CD1c-positive myeloid dendritic cell (primary cell): ENCODE results near the gene GOLT1A.
A peak's percentile ranks its signal among the peaks of the same experiment; 100 is the strongest.

Source experiments
- DNase-seq: peaks from one replicate; pipeline ENCODE4 v3.0.0-alpha.2; 2016; ENCODE audit errors: extremely low spot score

Gene GOLT1A

DNA sequence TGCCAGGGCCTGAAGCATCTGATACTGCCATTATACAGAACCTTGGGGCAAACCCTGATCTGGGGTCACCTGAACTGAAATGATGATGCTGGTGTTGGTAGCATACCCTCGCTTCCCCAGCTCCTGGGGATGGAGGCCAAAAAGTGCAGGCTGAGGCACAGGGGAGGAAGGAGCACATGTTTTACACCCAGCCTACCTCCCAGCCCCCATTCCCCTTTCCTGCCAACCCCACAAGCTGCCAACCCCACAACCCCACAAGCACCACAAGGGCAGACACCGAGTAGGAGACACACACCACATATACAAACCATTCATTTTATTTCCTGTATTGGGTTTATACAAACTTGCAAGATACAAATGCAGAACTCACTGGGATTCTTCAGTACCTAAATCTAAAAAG lies 4.8 kb upstream of the GOLT1A start:
- no peak for DNase-seq

DNA sequence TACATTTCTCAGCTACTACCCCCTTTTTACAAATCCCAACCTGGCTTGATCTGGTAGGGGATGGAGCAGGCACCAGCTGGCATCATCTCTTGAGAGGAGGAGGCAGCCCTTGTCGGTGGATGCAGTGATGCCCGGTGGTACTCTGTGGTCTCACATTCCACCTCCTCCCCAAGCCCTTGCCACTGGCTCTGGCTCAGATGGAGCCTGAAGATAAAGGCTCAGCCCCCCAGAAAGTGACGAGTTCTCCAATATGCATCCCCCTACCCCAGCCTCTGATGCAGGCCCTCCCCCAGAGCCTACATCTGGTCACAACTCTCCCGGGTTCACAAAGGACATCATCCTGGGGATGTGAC lies 3.8 kb upstream of the GOLT1A start:
- DNase-seq, result no peak

DNA sequence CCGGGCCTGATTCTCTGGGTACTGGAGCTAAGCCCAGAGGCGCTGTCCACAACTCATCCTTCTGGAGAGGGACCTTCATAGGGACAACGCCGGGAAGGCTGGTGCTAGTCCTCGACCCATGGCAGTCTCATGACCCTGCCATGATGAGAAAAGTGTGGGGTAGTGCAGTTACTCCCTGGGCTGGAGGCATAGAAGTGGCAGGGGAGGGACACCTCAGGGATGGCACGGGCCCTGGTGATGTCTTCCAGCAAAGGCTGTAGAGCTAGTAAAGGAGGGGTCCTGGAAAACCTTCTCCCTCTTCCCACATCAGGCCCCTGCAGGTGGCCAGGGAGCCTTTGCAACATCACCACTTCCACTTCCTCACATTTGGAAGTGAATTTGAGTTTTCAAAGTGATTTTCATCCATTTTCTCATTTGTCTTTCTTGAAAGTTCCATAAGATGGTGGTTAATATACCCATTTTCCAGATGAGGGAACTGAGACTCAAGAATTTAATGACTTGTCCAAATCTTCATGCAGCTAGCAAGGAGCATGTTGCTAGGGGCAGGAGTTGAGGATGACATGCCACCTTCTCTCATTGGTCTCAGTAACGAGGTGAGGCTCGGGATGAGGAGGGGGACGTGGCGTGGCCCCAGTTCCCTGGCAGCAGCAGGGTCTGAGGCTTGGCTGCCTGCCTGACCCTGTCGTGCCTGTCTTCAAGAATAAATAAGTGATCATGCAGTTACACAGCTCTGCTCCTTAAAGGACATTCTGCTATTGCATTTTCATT lies 3.3 kb upstream of the GOLT1A start:
- DNase-seq, result no peak

DNA sequence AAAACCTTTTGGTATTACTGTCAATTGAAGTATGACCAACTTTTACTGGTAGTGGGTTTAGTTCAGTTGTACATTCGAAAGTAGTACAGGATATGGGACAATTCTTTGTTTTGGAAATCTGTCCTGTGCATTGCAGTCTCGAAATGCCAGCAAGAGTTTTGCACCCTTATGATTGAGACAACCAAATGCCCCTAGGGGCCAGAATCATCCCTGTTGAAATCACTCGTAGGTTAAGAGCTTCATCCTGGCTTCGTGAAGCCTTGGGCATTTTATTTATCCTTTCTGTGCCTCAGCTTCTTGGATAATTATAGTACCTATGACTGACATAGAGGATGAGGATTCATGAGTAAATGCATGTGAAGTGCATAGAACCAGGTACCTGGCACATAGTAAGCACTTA lies 2.4 kb upstream of the GOLT1A start:
- DNase-seq, result no peak

DNA sequence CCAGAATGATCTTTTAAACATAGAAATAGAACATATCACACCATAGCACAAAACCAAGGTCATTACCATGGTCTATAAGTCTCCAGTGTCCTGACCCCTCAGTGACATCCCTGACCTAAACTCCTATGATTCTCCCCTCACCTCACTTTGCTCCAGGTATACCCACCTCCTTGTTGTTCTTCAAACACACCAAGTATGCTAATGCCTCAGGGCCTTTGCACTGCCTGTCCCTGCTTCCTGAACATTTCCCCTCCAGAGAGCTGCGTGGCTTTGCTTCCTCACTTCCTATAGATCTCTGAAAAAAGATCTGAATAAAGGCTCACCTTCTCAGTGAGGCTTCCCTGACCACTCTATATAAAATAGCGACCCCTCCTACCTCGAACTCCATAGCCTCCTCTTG lies 1.1 kb downstream of the GOLT1A start:
- no peak for DNase-seq

DNA sequence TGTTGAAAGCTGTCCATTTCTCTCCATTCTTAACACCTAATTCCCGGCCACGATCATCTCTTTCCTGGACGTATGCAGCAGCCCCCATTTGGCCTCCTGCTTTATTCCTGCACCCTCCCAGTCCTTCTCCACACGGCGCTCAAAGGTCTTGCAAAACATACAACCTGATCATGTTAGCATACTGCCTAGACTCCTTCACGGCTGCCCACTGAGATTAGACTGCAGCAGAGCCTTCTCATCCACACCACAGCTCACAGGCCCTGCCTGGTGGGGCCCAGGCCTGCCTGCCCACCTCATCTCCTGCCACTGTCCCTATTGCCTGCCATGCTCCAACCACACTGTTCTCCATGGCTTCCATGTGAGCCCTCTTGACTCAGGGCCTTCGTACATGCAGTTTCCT lies 2.7 kb downstream of the GOLT1A start:
- DNase-seq, result no peak

DNA sequence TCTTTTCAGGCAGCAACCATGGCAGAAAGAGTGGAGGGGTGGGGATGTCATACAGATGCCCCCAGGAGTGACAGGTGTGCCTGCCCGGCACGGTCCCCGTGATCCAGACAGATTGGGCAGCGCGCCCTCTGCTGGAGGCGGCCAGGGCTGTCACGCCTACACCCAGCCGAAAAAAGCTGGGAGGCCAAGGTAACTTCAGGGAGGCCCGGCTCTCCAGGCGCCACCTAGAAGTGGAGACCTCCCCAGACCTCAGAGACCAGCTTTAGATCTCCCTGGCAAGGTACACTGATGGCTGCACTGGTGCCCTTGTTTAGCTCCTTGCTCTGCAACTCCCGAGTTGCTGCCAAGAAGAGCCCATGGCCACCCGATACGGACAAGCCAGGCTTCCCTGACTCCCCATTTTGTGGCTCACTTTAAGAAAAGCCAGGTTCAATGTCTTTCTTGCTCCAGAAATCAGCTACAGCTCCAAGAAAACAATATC lies 6.6 kb downstream of the GOLT1A start:
- DNase-seq, result peak; percentile 69

DNA sequence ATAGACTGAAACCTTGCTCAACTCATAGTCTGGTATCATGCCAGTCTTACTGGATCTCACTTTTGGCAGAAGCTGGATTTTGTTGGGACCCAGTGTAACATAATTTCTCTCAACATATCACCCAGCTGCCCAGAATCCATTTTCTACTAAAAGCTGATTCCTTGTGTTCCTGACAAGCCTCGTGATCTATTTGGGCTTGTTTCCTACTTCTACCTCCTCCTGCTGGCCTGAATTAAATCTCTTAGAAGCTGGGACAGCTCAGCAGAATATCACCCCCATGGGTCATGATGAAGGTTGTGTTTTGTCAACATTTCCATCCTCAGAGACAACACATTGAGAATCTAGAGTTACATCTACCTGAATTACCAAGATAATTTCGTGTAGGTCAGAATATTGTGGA lies 7.7 kb downstream of the GOLT1A start:
- DNase-seq, result no peak

DNA sequence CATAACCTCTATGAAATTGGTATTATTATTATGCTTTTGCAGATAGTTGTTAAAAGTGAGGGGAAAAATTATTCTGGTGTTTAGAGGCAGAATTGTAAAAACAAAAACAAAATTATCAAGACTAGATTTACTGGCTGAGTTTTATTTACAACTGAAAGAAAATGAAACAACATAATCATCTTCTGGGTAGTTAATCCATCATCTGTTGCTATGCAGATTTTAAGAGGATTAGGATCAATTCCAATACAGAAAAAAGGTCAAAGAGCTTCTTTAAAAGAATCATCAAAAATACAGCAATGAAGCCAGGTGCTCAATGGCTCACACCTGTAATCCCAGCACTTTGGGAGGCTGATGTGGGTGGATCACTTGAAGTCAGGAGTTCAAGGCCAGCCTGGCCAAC lies 8.3 kb downstream of the GOLT1A start:
- DNase-seq, result no peak

DNA sequence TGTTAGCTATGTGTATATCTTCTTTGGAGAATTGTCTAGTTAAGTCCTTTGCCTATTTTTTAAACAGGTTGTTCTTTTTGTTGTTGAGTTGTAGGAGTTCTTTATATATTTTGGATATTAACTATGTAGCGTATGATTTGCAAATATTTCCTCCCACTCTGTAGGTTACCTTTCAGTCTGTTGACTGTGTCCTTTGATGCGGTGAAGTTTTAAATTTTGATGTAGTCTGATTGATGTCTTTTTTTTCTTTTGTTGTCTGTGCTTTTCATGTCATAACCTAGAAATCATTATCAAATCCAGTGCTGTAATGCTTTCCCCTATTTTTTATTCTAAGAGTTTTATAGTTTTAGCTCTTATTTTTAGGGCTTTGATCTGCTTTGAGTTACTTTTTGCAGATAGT lies 8.8 kb downstream of the GOLT1A start:
- no peak for DNase-seq

DNA sequence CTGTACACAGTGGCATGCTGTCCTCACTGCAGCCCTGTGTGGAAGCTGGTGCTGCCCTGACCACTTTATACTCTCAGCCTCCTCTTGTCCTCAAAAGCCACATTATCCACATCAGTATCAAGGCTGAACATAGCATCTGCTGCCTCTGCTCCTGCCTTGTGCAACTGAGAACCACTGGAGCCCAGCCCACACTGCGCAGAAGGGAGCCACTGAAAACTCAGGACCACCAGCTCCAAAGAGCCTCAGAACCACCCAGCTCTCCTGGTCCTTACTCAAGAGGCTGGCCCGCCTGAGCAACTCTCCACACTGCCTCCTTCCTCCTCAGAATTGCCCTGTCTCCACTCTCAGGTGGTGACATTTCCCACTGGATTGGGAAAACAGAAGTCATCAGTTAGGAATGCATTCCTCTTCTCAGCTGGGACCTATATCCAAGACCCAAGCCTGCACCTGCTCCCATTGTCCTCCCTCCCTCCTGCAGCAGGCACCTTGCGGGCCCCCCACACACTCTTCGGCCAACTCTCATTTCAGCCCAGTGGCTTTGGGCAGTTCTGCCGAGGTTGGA lies 10.5 kb downstream of the GOLT1A start:
- no peak for DNase-seq

DNA sequence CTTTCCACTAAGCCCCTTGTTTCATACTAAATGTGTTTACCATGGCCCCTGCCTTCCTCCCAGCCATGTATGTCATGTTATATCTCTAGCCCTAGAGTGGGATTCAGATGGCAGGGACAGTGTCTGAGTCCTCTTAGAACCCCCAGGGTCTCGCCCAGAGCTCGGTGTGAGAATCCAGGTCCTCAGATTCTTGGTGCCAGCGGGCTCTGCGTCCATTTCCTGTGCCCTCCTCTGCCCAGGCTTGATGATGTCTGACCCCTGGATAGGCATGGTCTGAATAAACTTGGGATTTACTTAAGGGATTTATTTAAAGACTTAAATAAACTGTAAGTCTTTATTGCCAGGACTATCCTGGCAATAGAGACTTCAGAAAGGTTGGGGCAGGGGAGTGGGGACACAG lies 11.3 kb downstream of the GOLT1A start:
- no peak for DNase-seq

DNA sequence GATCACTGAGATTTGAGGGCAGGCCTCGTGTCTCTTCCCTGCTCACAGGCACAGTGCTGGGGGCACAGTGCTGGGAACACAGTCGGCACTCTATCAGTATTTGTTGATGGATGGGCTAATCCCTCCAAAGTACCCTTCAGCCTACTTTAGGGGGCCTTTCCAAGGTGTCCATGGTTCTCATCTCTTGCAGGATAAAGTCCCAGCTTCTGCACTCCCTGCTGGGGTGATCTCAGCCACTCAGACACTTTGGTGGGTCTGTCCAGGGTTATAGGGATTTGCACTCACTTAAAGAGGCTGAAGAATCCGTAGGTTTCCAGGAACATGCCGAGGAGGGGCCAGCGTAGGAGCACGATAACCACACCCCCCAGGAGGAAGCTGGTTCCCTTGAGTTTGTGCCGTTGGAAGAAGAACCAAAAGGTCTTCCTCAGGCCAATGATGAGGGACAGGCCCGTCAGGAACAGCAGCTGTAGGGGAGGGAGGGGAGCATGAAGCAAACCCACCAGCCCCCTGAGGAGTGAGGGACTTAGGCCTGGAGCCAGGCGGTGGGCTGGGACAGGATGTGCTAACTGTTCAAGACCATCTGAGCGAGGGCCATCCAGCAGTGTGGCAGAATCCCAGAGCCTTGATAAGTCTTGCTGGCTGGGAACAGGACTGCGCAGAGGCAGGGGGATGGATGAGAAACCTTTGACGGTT lies 12.3 kb downstream of the GOLT1A start:
- no peak for DNase-seq

DNA sequence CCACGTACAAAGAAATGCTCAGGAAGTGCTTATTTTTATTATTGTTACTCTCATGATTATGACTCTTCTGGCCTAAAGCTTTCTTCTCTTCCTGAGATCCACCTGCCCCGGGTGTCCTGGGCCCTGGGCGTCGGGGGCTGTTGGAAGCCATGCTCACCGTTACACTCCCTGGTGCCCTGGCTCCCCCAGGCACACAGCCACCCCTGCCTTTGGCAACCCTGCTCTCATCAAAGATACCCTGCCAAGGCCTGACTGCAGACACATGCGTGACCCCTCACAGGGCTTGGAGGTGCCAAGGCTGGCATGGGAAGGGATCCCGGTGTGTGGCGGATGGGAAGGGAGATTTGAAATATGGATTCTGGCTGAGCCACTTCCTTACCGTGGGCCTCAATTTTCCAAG lies 14.2 kb downstream of the GOLT1A start:
- DNase-seq, result no peak

DNA sequence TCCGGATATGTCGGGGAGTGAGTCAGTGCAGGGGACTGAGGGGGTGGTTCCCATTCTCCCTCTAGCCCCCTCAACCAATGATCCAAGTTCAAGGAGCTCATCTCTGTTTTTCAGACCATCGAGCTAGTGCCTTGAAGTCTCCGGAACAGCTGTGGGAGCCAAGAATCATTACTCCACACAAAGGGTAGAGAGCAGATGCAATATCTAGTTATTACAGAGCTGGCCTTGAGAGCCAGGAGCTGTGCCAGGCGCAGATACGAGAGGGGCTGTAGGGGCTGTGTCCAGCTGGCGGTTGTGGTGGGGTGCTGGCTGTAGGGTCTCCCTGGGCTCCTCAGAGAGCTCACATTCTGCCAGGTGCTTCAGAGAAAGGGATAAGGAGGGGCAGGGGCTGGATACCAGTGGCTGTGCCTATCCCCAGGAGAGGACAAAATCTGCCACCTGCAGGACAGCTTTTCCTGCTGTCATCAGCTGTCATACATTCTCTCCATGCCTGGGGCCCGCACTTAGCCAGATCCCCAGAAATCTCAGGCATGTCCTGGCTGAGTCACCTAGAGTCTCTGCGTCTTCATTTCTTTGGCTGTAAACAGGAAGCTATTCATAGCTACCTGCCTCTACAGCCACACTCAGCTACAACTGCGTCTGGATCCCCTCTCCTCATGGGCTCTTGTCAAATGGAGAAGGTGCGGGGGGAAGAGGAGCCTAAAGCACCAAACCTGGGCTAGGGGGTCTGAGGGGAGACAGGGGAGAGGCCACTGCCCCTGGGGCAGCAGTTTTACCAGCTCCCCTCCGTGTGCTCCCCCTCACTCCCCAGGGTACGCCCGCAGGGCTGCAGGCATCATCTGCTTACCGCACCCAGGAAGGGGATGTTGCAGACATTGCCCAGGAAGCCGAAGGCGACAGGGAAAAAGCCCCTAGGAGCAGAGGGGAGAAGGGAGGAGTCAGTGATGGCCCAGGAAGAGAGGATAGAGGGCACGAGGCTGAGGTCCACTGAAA lies 15.1 kb downstream of the GOLT1A start:
- DNase-seq, result no peak

DNA sequence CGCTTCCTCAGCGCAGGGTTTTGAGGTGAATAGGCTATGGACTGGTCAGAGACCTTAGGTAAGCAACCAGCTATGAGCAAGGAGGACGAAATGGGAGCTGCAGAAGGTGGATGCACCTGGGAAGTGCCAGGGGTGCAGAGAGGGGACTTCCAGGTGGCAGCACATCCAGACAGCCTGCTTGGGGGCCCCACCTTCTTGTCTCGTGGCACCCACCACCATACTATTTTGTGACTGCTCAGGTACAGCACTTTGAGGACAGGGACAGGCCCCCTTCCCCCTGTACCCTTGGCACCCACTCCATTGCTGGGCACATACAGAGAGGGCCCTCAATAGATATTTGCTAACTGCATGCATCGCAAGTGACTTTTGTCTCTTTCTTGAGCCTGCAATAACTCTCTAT lies 16.7 kb downstream of the GOLT1A start:
- DNase-seq, result no peak

DNA sequence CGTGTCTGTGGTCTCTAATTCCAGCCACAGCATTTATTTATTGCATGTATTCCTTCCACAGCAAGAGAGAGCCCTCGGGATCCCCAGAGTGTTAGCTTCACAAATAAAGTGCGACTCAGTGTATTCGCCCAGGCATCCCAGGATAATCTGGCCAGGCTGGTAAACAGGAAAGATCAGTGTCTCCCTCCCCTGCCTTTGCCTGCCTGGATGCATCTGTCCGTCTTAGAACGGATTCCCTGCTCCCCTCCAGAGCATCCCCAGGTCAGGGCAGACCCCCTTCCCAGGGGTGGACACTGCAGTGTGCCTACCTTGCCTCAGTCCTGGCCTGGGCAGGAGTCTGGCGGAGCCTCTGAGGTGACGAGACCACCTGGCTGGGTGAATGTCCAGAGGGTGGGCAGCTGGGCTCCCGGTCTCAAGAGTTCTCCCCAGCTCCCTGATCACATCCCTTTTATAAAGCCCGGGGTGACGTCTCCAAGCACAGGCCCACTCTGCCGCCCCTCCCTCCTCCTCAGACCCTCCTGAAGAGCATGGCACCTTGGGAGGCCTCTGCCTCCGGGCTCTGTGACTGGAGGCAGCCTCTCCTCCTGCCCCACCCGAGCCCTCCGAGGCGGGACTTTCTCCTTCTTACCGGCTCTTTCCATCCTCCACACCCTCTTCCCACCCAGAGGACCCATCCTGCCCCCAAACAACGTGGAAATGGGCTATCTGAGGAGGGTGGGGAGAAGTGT lies 17.6 kb downstream of the GOLT1A start, which contains the start of gene KISS1:
Gene KISS1 (minus strand): TSS at position 424 of the 728 bp plus-strand sequence. CDS start 3,615 bp downstream, outside the sequence.
- no peak for DNase-seq

DNA sequence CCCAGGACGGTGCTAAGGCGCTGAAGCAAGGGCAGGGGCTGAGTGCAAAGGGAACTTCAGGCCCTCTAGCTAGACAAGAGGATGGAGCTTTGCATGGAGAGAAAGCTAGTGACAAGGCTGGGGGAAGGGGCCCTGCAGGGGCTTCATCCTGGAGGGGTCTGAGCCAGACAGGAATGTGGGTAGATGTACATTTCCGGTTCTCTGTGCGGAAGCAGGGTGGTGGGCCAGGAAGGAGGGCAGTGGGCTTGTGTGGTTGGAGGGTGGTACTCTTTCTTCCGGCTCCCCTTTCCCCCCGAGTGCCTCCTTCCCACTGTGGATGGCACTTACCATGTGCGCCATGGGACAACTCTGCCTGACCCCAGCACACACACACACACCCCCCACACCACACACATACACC lies 19.0 kb downstream of the GOLT1A start:
- DNase-seq, result no peak

DNA sequence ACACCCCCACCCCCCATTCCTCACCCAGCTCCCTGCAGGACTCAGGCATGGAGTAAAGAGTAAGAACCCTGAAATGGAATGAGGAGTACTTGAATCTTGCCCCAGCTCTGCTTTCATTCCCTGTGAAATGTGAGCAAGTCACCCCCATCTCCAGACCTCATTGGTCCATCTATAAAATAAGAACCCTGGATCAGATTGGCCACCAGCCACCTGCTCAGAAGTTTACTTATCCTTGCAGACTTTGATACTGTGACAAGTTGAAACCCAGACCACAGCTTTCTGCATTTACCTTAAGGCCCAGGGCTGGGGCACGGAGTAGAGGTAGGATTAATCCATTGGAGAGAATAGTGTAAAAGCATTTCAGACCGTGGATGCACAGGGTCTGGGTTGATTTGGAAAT lies 19.7 kb downstream of the GOLT1A start:
- no peak for DNase-seq

DNA sequence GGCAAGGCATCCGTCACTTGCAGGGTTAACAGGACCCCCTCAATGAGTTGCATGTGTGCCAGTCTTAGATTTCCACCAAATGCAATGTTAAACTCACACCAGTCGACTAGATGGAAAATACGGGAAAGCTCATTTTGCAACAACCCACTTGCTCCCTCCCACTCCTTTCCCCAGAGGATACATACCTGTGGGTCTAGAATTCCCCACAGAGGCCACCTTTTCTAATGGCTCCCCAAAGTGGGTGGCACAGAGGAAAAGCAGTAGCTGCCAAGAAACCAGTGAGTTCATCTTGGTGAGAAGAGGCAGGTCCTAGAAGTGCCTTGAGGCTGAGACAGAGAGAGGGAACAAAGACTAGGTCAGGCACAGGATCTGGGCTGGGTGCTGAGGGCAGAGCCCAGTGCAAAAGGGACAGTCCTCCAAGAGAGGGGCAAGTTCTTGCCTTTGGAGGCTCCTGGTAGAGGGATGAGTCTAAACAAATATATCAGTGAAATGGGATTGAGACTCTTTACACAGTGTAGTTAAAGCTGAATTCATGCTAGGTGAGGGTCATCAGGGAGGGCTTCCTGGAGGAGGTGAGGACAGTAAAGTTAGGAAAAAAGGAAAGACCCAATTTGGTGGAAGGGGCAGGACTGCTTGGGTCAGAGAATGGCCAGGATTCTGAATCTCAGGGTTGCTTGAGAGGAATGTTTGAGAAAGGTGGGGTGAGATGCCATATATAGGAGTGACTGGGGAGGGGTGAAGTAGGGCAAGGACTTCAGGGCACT lies 21.0 kb downstream of the GOLT1A start:
- no peak for DNase-seq
